Mesothelial cell of epicardium (in vitro differentiated cells): Measurements from ENCODE around the gene CALB2. TPM values are rescaled to one million over a fixed set of nuclear protein-coding genes. Genes with fewer than 3 reads are reported as not detected.

ENCODE experiments used
- DNase-seq, 2 experiments: peaks; one replicate each; pipeline ENCODE4 v3.0.0; 2021; ENCODE audit warnings: low spot score in 2 of 2; ENCODE audit not compliant: unreplicated experiment in 2 of 2
- H3K27ac Mint-ChIP-seq: 2 replicates; pipeline ENCODE4 v1.8.0; 2021; ENCODE audit warnings: mixed read lengths
- H3K27me3 Mint-ChIP-seq: 2 replicates; pipeline ENCODE4 v1.8.0; 2021; ENCODE audit warnings: low read depth, mixed read lengths
- H3K36me3 Mint-ChIP-seq: 2 replicates; pipeline ENCODE4 v1.8.0; 2021; ENCODE audit warnings: mixed read lengths
- H3K4me1 Mint-ChIP-seq: 2 replicates; pipeline ENCODE4 v1.8.0; 2021; ENCODE audit warnings: mixed read lengths
- H3K4me3 Mint-ChIP-seq: 2 replicates; pipeline ENCODE4 v1.8.0; 2021; ENCODE audit warnings: mild to moderate bottlenecking, moderate library complexity, mixed read lengths
- H3K9me3 Mint-ChIP-seq: 2 replicates; pipeline ENCODE4 v1.8.0; 2021; ENCODE audit warnings: mixed read lengths
- CTCF ChIP-seq: fragments of 200-600 bp; sonication (generic); IDR thresholded peaks from one replicate; pipeline ENCODE4 v1.5.0; 2021; ENCODE audit warnings: antibody characterized with exemption; ENCODE audit not compliant: unreplicated experiment
- total RNA-seq: library from RNA; stranded (reverse); gene quantifications from 3 replicates; pipeline ENCODE4 v1.2.1, GENCODE V29; 2021

The CALB2 gene
- total RNA-seq, 1 donor from 2014 or later = 0.22 TPM

DNA sequence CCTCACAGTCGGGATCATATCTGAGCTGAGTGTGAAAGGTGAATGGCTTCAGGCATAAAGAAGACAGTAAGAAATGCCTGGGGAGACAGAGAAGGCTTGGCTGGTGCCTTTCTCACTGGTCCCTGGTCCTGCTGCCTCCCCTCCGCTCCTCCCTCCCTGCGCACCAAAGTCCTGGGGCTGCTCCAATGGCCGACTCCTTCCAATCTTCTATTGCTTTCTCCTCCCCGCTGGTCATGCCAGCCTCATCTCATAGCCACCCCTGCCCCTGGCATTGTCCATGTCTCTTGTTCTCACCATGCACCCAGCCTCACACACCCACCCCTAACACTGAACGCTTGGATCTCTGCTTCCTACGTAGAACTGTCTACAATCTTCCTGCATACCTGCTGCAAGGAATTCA lies 65.3 kb downstream of the CALB2 start:
- Mint-ChIP-seq H3K4me1 (peaks cover 5% of the 10 kb centered on the region), H3K27me3 (peaks cover 75% of the 10 kb centered on the region), H3K9me3 (peaks cover under 1% of the 10 kb centered on the region), H3K27ac (no peak overlapping the region), H3K36me3 (no peaks in the 10 kb centered on the region), H3K4me3 (no peak overlapping the region)
- no peak for DNase-seq
- TF ChIP-seq CTCF = no peak

DNA sequence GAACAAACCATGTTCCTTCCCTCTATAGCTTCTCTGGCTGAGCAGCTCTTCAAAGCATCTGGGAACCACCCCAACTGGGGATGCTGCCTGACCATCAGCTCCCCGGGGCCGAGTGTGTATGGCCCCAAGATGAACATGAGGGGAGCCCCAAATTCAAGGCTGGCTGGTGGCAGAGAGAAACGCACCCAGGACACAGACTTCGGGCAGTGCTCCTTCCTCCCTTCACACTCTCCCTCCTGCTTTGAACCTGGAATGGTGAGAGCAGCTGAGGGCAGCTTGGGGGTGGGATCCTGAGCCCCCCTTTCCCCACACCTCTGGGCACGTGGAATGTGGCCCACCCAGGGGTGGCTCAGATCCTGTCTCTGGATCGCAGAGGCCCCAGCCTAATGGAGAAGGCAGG lies 66.1 kb downstream of the CALB2 start:
- Mint-ChIP-seq H3K27ac (no peak overlapping the region), H3K4me1 (peaks cover 5% of the 10 kb centered on the region), H3K9me3 (peaks cover 3% of the 10 kb centered on the region), H3K36me3 (no peaks in the 10 kb centered on the region), H3K4me3 (no peak overlapping the region), H3K27me3 (peaks cover 76% of the 10 kb centered on the region)
- DNase-seq = no peak
- TF ChIP-seq CTCF = no peak

DNA sequence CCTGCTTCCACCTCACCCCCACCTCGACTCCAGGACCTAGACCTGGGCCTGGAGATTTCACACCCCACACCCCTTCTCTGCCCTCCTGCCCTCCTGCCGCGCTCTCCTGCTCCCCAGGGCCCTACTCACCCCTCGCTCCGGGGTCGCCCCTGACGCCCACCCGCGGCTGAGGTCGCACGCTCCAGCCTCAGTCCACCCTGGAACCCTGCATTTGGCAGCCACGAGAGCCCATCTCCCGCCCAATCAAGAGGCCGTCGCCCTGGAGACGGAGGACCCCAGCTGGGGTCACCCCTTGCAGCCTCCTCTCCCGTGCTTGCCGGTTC lies 67.2 kb downstream of the CALB2 start:
- no peak for TF ChIP-seq CTCF
- Mint-ChIP-seq H3K4me3 (peak overlapping the region; percentile 72), H3K27me3 (peaks cover 77% of the 10 kb centered on the region), H3K9me3 (peaks cover 3% of the 10 kb centered on the region), H3K27ac (no peak overlapping the region), H3K36me3 (no peaks in the 10 kb centered on the region), H3K4me1 (peaks cover 5% of the 10 kb centered on the region)
- no peak for DNase-seq

DNA sequence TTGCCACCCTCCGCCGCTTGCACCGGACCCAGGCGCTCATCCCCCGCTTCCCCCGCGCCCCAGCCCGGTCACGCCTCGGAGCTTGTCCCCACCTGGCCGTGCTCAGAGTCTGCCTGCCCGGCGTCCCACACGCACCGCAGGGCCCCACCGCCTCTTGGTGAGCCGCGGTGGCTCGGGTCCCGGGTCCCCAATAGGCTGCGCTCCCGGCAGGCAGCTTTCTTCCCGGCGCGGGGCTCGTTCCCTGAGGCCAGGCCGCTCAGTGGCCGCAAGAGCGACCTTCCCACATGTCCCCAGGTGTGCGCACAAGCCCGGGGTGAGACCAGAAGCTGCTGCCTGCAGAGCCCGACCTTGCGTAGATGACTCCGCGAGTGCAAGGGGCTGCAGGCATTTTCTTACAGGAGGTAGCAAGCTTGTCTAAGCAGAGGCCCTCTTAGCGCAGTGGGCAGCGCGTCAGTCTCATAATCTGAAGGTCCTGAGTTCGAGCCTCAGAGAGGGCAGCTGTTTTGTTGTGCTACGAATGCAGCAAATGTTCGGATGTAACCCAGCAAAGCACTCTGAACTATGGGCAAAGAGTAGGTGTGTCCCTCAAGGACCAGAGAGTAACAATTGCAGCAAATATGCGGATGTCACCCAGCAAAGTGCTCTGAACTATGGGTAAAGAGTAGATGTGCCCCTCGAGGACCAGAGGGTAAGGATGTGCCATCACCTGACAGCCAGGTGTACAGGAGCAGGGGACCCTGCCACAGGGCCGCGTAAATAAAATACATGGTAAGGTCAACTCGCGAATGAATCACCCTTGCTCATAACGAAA lies 67.8 kb downstream of the CALB2 start:
- Mint-ChIP-seq H3K36me3 (no peaks in the 10 kb centered on the region), H3K4me1 (peaks cover 5% of the 10 kb centered on the region), H3K9me3 (peaks cover 3% of the 10 kb centered on the region), H3K27me3 (peaks cover 75% of the 10 kb centered on the region), H3K27ac (peak overlapping the region; percentile 80), H3K4me3 (peak overlapping the region; percentile 72)
- DNase-seq = peak; percentile 48 to 82
- no peak for TF ChIP-seq CTCF

DNA sequence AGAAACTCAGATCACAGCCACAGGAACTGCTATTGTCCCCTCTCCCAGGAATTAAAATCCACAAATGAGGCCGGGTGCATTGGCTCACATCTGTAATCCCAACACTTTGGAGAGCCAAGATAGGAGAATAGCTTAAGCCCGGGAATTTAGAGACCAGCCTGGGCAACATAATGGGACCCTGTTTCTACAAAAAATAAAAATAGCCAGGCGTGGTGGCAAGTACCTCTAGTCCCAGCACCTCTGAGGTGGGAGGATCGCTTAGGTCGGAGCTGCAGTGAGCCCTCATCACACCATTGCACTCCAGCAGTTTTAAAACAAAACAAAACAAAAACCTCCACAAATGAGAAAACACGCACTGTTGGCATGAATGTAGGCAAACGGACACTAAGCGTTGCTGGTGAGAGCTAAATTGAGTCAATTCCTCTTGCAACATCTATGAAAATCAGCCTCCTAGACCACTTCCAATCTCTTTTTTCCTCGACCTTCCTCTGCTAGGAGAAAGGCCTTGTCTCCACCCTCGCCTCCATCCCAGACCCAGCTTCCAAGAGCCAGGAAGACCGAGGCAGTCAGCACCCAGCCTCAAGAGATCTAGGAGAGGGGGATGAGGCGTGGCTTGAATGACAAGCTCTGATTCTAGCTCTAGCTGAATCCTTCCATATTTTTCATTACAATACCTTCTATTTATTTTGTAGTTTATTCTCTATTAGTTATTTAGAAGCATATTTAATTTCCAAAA lies 68.5 kb downstream of the CALB2 start:
- Mint-ChIP-seq H3K27ac (peak overlapping the region; percentile 80), H3K27me3 (peaks cover 81% of the 10 kb centered on the region), H3K9me3 (peaks cover 3% of the 10 kb centered on the region), H3K36me3 (no peaks in the 10 kb centered on the region), H3K4me3 (peak overlapping the region; percentile 72), H3K4me1 (peaks cover 5% of the 10 kb centered on the region)
- no peak for DNase-seq
- TF ChIP-seq CTCF = no peak
